Measurements from ENCODE around the gene MUC5AC. TPM values are rescaled to one million over a fixed set of nuclear protein-coding genes. Genes with fewer than 3 reads are reported as not detected.

MUC5AC gene
- total RNA-seq, 1 donor from 2014 or later = not detected

- H3K36me3 ChIP-seq (ENCODE audit: control insufficient read depth, insufficient read depth, low read length) = no peaks in the 10 kb centered on the region
- no peak for DNase-seq (ENCODE audit: low read depth)
- no peaks in the 10 kb centered on the region for H3K27me3 ChIP-seq (ENCODE audit: control insufficient read depth, insufficient read depth, low read length)
- H3K4me3 ChIP-seq (ENCODE audit: low read depth, low read length) = no peak overlapping the region
- TF ChIP-seq, protein P1, sequence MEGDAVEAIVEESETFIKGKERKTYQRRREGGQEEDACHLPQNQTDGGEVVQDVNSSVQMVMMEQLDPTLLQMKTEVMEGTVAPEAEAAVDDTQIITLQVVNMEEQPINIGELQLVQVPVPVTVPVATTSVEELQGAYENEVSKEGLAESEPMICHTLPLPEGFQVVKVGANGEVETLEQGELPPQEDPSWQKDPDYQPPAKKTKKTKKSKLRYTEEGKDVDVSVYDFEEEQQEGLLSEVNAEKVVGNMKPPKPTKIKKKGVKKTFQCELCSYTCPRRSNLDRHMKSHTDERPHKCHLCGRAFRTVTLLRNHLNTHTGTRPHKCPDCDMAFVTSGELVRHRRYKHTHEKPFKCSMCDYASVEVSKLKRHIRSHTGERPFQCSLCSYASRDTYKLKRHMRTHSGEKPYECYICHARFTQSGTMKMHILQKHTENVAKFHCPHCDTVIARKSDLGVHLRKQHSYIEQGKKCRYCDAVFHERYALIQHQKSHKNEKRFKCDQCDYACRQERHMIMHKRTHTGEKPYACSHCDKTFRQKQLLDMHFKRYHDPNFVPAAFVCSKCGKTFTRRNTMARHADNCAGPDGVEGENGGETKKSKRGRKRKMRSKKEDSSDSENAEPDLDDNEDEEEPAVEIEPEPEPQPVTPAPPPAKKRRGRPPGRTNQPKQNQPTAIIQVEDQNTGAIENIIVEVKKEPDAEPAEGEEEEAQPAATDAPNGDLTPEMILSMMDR (IDR thresholded peaks at IDR 0.05; ENCODE audit: insufficient read depth, low read length, poor library complexity, severe bottlenecking) = no peak
Measured at GRCh38 chr11:1176224-1177019, 18.7 kb downstream of the MUC5AC start.

DNA sequence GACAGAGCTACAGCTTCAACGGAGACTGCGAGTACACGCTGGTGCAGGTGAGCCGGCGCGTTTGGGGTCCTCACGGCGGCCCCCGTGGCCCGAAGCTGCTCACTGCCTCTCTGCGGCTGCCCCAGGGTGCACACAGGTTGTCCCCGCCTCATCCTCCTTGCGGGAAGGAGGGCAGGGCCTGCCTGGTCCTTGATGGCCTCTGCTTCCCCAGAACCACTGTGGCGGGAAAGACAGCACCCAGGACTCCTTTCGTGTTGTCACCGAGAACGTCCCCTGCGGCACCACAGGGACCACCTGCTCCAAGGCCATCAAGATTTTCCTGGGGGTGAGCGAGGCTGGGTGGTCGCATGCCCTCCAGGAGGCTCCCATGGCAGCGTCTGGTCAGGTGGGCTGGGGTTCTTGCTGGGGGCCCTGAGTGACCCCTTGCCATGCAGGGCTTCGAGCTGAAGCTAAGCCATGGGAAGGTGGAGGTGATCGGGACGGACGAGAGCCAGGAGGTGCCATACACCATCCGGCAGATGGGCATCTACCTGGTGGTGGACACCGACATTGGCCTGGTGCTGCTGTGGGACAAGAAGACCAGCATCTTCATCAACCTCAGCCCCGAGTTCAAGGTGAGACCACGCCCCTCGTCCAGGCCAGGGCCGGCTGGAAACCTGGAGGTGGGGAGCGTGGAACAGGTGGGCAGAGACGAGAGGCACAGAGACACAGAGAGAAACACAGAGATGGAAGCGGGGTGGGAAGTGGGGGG, 19.4 kb downstream of the MUC5AC start:
- TF ChIP-seq, protein P1 (IDR thresholded peaks at IDR 0.05; ENCODE audit: insufficient read depth, low read length, poor library complexity, severe bottlenecking) = no peak
- no peaks in the 10 kb centered on the region for H3K36me3 ChIP-seq (ENCODE audit: control insufficient read depth, insufficient read depth, low read length)
- DNase-seq (ENCODE audit: low read depth) = no peak
- no peaks in the 10 kb centered on the region for H3K27me3 ChIP-seq (ENCODE audit: control insufficient read depth, insufficient read depth, low read length)
- H3K4me3 ChIP-seq (ENCODE audit: low read depth, low read length) = no peak overlapping the region

GRCh38 chr11:1177771-1178090, 20.0 kb downstream of the MUC5AC start:
- Histone ChIP-seq H3K36me3 (ENCODE audit: control insufficient read depth, insufficient read depth, low read length) (no peaks in the 10 kb centered on the region), H3K27me3 (ENCODE audit: control insufficient read depth, insufficient read depth, low read length) (no peaks in the 10 kb centered on the region), H3K4me3 (ENCODE audit: low read depth, low read length) (no peak overlapping the region)
- TF ChIP-seq, protein P1 (IDR thresholded peaks at IDR 0.05; ENCODE audit: insufficient read depth, low read length, poor library complexity, severe bottlenecking) = no peak
- no peak for DNase-seq (ENCODE audit: low read depth)

GRCh38 chr11:1178201-1178885, 20.6 kb downstream of the MUC5AC start:
- no peaks in the 10 kb centered on the region for H3K27me3 ChIP-seq (ENCODE audit: control insufficient read depth, insufficient read depth, low read length)
- no peaks in the 10 kb centered on the region for H3K36me3 ChIP-seq (ENCODE audit: control insufficient read depth, insufficient read depth, low read length)
- no peak for DNase-seq (ENCODE audit: low read depth)
- no peak overlapping the region for H3K4me3 ChIP-seq (ENCODE audit: low read depth, low read length)
- TF ChIP-seq, protein P1 (IDR thresholded peaks at IDR 0.05; ENCODE audit: insufficient read depth, low read length, poor library complexity, severe bottlenecking) = no peak

DNA sequence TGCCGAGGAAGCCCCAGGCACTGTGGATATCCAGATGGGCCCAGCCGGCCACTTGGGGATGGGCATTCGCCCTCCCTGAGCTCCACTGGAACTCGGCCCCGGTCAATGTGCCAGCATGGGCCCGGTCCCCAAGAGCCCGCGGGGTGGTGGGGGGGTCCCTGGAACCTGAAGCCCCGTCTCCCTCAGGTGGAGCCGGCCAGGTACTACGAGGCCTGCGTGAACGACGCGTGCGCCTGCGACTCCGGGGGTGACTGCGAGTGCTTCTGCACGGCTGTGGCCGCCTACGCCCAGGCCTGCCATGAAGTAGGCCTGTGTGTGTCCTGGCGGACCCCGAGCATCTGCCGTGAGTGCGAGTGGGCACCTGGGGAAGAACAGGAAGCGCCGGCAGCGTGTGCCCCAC, 21.2 kb downstream of the MUC5AC start:
- DNase-seq (ENCODE audit: low read depth) = no peak
- H3K4me3 ChIP-seq (ENCODE audit: low read depth, low read length) = no peak overlapping the region
- H3K36me3 ChIP-seq (ENCODE audit: control insufficient read depth, insufficient read depth, low read length) = no peaks in the 10 kb centered on the region
- TF ChIP-seq, protein P1 (IDR thresholded peaks at IDR 0.05; ENCODE audit: insufficient read depth, low read length, poor library complexity, severe bottlenecking) = no peak
- H3K27me3 ChIP-seq (ENCODE audit: control insufficient read depth, insufficient read depth, low read length) = no peaks in the 10 kb centered on the region

Data from kidney epithelial cell (primary cell).